GM06990 (cell line): Measurements from ENCODE around the gene LRRC2.

Experiments used
- DNase-seq: peaks from one replicate; pipeline ENCODE4 v3.0.0-alpha.2; 2011; ENCODE audit not compliant: insufficient read length; ENCODE audit errors: extremely low read depth
- H3K27me3 ChIP-seq: replicated peaks from 2 replicates; pipeline ENCODE4 v1.6.0; 2011; ENCODE audit warnings: low read length; ENCODE audit not compliant: control insufficient read depth, insufficient read depth
- H3K36me3 ChIP-seq: 2 replicates; pipeline ENCODE4 v1.5.1; 2011; ENCODE audit warnings: low read length; ENCODE audit not compliant: control insufficient read depth, insufficient read depth
- H3K4me3 ChIP-seq: replicated peaks from 2 replicates; pipeline ENCODE4 v1.5.1; 2011; ENCODE audit warnings: low read depth, mild to moderate bottlenecking, control low read depth, low read length
- TF ChIP-seq, protein P1 (sequence below): IDR thresholded peaks from 2 replicates; pipeline ENCODE4 v1.5.1; 2011; ENCODE audit warnings: low read length, control low read depth, mild to moderate bottlenecking, inconsistent platforms; ENCODE audit not compliant: insufficient read depth, poor library complexity, severe bottlenecking

The LRRC2 gene

DNA sequence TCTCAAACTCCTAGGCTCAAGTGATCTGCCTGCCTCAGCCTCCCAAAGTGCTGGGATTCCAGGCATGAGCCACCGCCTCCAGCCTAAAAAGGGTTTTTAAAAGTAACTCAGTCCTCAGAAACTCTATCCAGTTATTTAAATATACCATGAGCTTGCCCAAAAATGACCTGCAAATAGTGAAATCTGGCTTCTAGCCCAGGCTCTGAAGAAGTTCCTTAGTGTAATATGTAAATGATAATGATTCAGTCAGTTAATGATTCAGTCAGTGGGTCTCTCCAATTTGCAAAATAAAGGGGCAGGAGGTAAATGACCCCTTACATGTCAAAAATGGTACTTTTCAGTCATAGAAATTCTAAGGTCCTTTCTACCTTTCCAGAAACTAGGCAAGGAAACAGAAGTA, 28.8 kb downstream of the LRRC2 start:
- H3K27me3 ChIP-seq = no peaks in the 10 kb centered on the region
- H3K4me3 ChIP-seq = no peak overlapping the region
- no peaks in the 10 kb centered on the region for H3K36me3 ChIP-seq
- DNase-seq = no peak
- TF ChIP-seq, protein P1, sequence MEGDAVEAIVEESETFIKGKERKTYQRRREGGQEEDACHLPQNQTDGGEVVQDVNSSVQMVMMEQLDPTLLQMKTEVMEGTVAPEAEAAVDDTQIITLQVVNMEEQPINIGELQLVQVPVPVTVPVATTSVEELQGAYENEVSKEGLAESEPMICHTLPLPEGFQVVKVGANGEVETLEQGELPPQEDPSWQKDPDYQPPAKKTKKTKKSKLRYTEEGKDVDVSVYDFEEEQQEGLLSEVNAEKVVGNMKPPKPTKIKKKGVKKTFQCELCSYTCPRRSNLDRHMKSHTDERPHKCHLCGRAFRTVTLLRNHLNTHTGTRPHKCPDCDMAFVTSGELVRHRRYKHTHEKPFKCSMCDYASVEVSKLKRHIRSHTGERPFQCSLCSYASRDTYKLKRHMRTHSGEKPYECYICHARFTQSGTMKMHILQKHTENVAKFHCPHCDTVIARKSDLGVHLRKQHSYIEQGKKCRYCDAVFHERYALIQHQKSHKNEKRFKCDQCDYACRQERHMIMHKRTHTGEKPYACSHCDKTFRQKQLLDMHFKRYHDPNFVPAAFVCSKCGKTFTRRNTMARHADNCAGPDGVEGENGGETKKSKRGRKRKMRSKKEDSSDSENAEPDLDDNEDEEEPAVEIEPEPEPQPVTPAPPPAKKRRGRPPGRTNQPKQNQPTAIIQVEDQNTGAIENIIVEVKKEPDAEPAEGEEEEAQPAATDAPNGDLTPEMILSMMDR = no peak

DNA sequence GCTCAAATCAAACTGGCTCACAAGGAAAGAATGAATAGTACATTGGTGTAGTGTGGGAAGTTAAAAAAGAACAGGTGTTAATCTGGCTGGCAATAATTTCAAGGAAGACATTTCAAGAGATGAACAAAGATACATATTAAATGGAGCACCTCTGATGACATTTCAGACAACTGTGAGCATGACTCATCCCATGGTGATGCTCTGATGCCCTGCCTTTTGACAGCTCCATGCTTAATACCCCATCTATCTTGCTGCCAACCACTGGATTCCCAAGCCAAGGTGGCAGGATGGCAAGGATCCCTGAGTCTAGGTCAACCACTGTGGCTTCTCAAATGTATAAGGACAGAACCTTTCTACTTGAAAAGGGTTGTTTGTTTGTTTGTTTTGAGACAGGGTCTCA, 29.3 kb downstream of the LRRC2 start:
- H3K4me3 ChIP-seq = no peak overlapping the region
- DNase-seq = no peak
- no peaks in the 10 kb centered on the region for H3K36me3 ChIP-seq
- TF ChIP-seq, protein P1 = no peak
- no peaks in the 10 kb centered on the region for H3K27me3 ChIP-seq

DNA sequence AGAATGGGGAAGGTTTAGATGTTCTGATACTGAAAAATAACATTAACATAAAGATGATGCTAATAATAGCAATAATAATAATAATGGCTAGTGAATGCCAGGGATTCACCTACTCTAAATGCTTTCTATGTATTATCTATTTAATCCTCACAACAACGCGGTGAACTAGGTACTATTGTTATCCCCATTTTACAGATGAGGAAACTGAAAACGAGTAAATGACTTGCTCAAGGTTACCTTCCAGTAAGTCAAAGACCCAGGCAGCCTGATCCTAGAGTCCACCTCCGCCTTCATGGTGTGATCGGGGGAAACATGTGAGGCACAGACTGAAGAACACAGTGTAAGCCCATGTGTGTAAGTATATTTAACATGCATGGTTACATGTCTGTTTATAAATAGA, 30.4 kb downstream of the LRRC2 start:
- no peak overlapping the region for H3K4me3 ChIP-seq
- TF ChIP-seq, protein P1 = no peak
- no peak for DNase-seq

DNA sequence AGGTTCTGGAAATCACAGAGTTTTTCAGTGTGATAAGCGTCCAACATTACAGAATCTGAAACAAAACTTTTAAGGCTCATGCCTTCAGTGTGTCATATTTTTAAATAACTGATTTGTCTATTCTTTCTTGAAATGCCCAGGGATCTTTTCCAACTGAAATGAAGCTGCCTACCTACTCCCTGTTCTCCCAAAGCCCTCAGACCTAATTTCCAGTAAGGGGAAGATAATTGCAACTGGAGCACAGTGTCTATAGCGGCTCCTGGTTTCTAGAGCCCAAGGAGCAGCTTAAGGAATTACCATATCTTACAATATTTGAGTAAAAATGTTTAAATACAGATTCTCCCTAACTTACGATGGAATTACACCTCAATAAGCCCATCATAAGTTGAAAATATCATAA, 33.0 kb downstream of the LRRC2 start:
- DNase-seq = no peak
- Histone ChIP-seq H3K36me3 (no peaks in the 10 kb centered on the region), H3K4me3 (no peak overlapping the region), H3K27me3 (no peaks in the 10 kb centered on the region)
- TF ChIP-seq, protein P1 = no peak

More for the DNA sequence above, 30.4 kb downstream of the LRRC2 start:
- no peaks in the 10 kb centered on the region for H3K36me3 ChIP-seq
- H3K27me3 ChIP-seq = no peaks in the 10 kb centered on the region

DNA sequence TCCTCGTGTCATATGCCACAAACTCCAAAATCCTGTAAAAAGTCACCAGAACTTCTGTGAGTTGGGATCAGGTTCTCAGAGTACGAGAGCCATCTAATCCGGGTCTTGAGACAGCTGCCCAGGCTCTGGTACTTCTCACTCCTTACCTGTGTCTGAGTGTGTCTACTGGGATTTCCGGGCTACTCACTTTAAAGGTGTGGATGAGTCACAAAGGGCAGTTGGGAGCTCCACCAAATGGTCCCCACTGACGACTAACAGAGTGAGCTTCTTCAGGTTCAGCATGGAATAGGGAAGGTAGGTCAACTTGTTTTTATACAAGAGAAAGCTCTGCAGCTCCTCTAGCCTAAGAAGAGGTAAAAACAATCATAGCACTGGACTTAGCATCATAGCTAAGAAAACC, 38.9 kb downstream of the LRRC2 start:
- DNase-seq = no peak
- TF ChIP-seq, protein P1 = no peak
- Histone ChIP-seq H3K36me3 (no peaks in the 10 kb centered on the region), H3K4me3 (no peak overlapping the region), H3K27me3 (no peaks in the 10 kb centered on the region)

DNA sequence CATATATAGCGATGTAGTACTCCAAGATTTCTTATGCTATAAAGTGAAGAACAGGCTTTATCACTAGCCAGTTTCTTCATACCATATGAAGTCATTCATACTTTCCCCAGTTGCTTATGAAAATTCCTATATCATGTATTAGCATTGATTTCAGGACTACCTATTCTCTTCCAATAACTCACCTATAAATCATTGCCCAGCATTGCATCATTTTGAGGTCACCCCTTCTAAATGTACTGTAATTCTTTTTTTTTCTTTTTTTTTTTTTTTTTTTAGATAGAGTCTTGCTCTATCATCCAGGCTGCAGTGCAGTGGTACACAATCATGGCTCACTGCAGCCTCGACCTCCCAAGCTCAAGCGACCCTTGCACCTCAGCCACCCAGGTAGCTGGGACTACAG, 41.3 kb downstream of the LRRC2 start:
- Histone ChIP-seq H3K36me3 (no peaks in the 10 kb centered on the region), H3K4me3 (no peak overlapping the region), H3K27me3 (no peaks in the 10 kb centered on the region)
- DNase-seq = no peak
- TF ChIP-seq, protein P1 = no peak
